GM23248 (cell line): Measurements from ENCODE around the gene WDR27.

Experiments
- EZH2 ChIP-seq: fragments of 200-600 bp; sonication (generic); IDR thresholded peaks from 2 replicates; pipeline ENCODE4 v1.6.1; 2018; ENCODE audit warnings: antibody characterized with exemption, mild to moderate bottlenecking; ENCODE audit not compliant: insufficient read depth, poor library complexity, severe bottlenecking
- EZH2phosphoT487 ChIP-seq: fragments of 200-600 bp; sonication (generic); IDR thresholded peaks from 2 replicates; pipeline ENCODE4 v1.6.1; 2018; ENCODE audit warnings: antibody characterized with exemption, moderate library complexity, mild to moderate bottlenecking, low read depth; ENCODE audit not compliant: insufficient read depth

DNA sequence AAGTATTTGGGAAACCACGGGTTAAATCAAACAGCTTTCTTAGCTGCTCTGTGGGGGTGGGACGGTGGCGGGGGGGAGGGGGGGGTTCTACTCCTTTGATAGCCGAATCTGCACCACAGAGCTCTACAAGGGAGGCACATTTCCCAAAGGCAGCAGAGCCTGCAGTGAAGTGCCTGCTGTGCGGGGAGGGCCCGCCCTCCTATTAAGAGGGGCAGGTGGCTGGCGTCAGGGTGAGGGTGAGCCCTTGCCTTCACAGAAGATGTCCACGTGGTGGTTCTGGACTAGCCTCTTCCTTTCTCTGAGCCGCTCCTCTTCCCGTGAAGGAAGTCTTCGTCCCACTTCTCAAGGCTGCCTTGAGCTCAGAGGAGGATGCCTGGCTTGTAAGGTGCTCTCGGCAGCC, 273.3 kb downstream of the WDR27 start:
- TF ChIP-seq EZH2 (no peak), EZH2phosphoT487 (no peak)
